Measurements from ENCODE around the gene PPID. TPM values are rescaled to one million over a fixed set of nuclear protein-coding genes. Genes with fewer than 3 reads are reported as not detected.

Gene PPID
- total and polyA plus RNA-seq, 2 of the 13 experiments (the other 11 are each of a cell fraction or from before 2014, with no cell fraction given), result 15.4 to 63.4 TPM

- TF ChIP-seq KIAA2018 (CRISPR knock-in tag; IDR thresholded peaks at IDR 0.05; ENCODE audit: borderline replicate concordance) (no peak), ZNF510 (CRISPR knock-in tag; IDR thresholded peaks at IDR 0.05; ENCODE audit: low read depth) (no peak), SIN3B (IDR thresholded peaks at IDR 0.05; ENCODE audit: low read length) (peak; percentile 80), ZNF550 (CRISPR knock-in tag; IDR thresholded peaks at IDR 0.05; ENCODE audit: borderline replicate concordance) (no peak), HMG20A (CRISPR knock-in tag; IDR thresholded peaks at IDR 0.05; ENCODE audit: borderline replicate concordance) (no peak), ZNF614 (CRISPR knock-in tag; IDR thresholded peaks at IDR 0.05; ENCODE audit: borderline replicate concordance) (peak; percentile 80; the same call in 1 of the 2 replicates), BRD4 (CRISPR knock-in tag; IDR thresholded peaks at IDR 0.05) (peak; percentile 80; the same call in 1 of the 2 replicates), MXD3 (CRISPR knock-in tag; IDR thresholded peaks at IDR 0.05) (0 out of 2 replicates have a peak, but pooled peaks have one; percentile 68), SNAPC2 (CRISPR knock-in tag; IDR thresholded peaks at IDR 0.05) (no peak), ZFP90 (CRISPR knock-in tag; IDR thresholded peaks at IDR 0.05; ENCODE audit: borderline replicate concordance) (peak; percentile 86), CEBPG (CRISPR knock-in tag; IDR thresholded peaks at IDR 0.05) (peak; percentile 36; the same call in 1 of the 2 replicates), HOXD1 (CRISPR knock-in tag; IDR thresholded peaks at IDR 0.05) (no peak), ZNF558 (CRISPR knock-in tag; IDR thresholded peaks at IDR 0.05; ENCODE audit: borderline replicate concordance) (no peak; the same call in 1 of the 2 replicates), KDM4B (CRISPR knock-in tag; IDR thresholded peaks at IDR 0.05) (no peak), THRA (CRISPR knock-in tag; IDR thresholded peaks at IDR 0.05; ENCODE audit: borderline replicate concordance) (peak; percentile 58; the same call in 1 of the 2 replicates), ZNF451 (CRISPR knock-in tag; IDR thresholded peaks at IDR 0.05) (peak; percentile 63; the same call in 1 of the 2 replicates), SP4 (CRISPR knock-in tag; IDR thresholded peaks at IDR 0.05) (peak; percentile 79), NFKB2 (CRISPR knock-in tag; IDR thresholded peaks at IDR 0.05; ENCODE audit: borderline replicate concordance) (peak; percentile 61; the same call in 1 of the 2 replicates), TBL1XR1 (IDR thresholded peaks at IDR 0.05; ENCODE audit: borderline replicate concordance, low read length, partially characterized antibody) (peak; percentile 42), SPEN (CRISPR knock-in tag; IDR thresholded peaks at IDR 0.05; ENCODE audit: low read depth) (peak; percentile 77)
Observed at GRCh38 chr4:158722917-158723793, at the start of gene PPID (continued).

All from HepG2 (cell line).